KMS-11 (cell line): ENCODE measurements around the gene PMF1.

Experiments used
- H2AFZ ChIP-seq: fragments of 200-600 bp; sonication (generic); 2 replicates; pipeline ENCODE4 v1.6.1; 2016; ENCODE audit warnings: antibody characterized with exemption, mixed run types, low read depth
- H3K27ac ChIP-seq: fragments of 200-600 bp; sonication (generic); 2 replicates; pipeline ENCODE4 v1.6.1; 2016; ENCODE audit warnings: mild to moderate bottlenecking, mixed run types
- H3K27me3 ChIP-seq: fragments of 200-600 bp; sonication (generic); 2 replicates; pipeline ENCODE4 v1.6.1; 2017; ENCODE audit warnings: mild to moderate bottlenecking, low read depth, mixed run types, moderate library complexity; ENCODE audit not compliant: insufficient read depth
- H3K36me3 ChIP-seq: fragments of 200-600 bp; sonication (generic); 2 replicates; pipeline ENCODE4 v1.6.1; 2017; ENCODE audit warnings: mild to moderate bottlenecking, mixed run types; ENCODE audit not compliant: insufficient read depth
- H3K4me1 ChIP-seq: fragments of 200-600 bp; sonication (generic); 2 replicates; pipeline ENCODE4 v1.6.1; 2016; ENCODE audit warnings: mild to moderate bottlenecking, low read depth, mixed run types; ENCODE audit not compliant: poor library complexity, severe bottlenecking
- H3K4me2 ChIP-seq: fragments of 200-600 bp; sonication (generic); 2 replicates; pipeline ENCODE4 v1.7.0; 2016; ENCODE audit warnings: mild to moderate bottlenecking, mixed run types
- H3K4me3 ChIP-seq: fragments of 200-600 bp; sonication (generic); IDR thresholded peaks from 2 replicates; pipeline ENCODE4 v1.6.1; 2017; ENCODE audit warnings: low read depth, low read length, mixed read lengths; ENCODE audit not compliant: insufficient read depth
- H3K79me2 ChIP-seq: fragments of 200-600 bp; sonication (generic); 2 replicates; pipeline ENCODE4 v1.6.1; 2016; ENCODE audit warnings: low read depth, mixed run types; ENCODE audit not compliant: insufficient read depth
- H3K9ac ChIP-seq: fragments of 200-600 bp; sonication (generic); 2 replicates; pipeline ENCODE4 v1.6.1; 2016; ENCODE audit warnings: mild to moderate bottlenecking, mixed run types
- H4K20me1 ChIP-seq: fragments of 200-600 bp; sonication (generic); 2 replicates; pipeline ENCODE4 v1.6.1; 2016; ENCODE audit warnings: mild to moderate bottlenecking, mixed run types; ENCODE audit not compliant: insufficient read depth
- TF ChIP-seq, protein P1 (sequence below): fragments of 200-600 bp; sonication (generic); conservative IDR thresholded peaks from 2 replicates; pipeline ENCODE4 v1.6.1; 2017; ENCODE audit warnings: low read depth, mild to moderate bottlenecking, antibody characterized with exemption, low read length, moderate library complexity, mixed read lengths

PMF1 gene

GRCh38 chr1:156245451-156246232, 32.8 kb downstream of the PMF1 start:
- Histone ChIP-seq H3K4me3 (no peak overlapping the region), H4K20me1 (no peaks in the 10 kb centered on the region), H3K36me3 (no peaks in the 10 kb centered on the region; the same call in 1 of the 2 replicates), H3K79me2 (no peaks in the 10 kb centered on the region), H3K27me3 (no peaks in the 10 kb centered on the region), H3K4me2 (no peak overlapping the region), H3K9ac (no peak overlapping the region), H3K27ac (no peak overlapping the region), H3K4me1 (no peaks in the 10 kb centered on the region), H2AFZ (no peak overlapping the region)
- TF ChIP-seq, protein P1, sequence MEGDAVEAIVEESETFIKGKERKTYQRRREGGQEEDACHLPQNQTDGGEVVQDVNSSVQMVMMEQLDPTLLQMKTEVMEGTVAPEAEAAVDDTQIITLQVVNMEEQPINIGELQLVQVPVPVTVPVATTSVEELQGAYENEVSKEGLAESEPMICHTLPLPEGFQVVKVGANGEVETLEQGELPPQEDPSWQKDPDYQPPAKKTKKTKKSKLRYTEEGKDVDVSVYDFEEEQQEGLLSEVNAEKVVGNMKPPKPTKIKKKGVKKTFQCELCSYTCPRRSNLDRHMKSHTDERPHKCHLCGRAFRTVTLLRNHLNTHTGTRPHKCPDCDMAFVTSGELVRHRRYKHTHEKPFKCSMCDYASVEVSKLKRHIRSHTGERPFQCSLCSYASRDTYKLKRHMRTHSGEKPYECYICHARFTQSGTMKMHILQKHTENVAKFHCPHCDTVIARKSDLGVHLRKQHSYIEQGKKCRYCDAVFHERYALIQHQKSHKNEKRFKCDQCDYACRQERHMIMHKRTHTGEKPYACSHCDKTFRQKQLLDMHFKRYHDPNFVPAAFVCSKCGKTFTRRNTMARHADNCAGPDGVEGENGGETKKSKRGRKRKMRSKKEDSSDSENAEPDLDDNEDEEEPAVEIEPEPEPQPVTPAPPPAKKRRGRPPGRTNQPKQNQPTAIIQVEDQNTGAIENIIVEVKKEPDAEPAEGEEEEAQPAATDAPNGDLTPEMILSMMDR = no peak

DNA sequence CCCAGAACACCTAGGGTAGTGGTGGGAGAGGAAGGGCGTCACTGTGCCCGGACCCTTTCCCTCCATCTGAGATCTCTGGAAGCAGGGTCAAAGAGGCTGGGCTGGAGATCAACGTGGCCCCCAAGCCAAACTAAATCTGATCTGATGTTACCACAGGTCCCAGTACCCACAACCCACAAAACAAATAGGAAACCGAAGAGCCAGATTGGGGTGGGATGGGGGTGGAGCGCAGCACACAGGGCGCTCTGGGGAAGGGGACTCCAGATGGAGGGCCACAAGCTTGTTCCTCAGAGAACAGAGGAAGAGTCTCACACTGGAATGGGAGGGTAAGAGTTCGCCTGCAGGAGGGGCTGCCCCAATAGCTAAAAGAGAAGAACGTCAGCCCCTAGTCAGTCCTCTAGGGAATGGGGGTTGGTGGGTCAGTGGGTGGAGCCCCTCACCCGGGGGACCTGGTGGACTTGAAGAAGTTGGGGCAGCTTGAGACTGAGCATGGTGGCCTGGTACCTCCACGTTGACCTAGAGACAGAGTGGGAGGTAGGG, 33.5 kb downstream of the PMF1 start:
- no peaks in the 10 kb centered on the region for H4K20me1 ChIP-seq
- H3K27me3 ChIP-seq = no peaks in the 10 kb centered on the region
- no peaks in the 10 kb centered on the region for H3K4me1 ChIP-seq
- H3K4me2 ChIP-seq = no peak overlapping the region
- H3K36me3 ChIP-seq = peaks cover under 1% of the 10 kb centered on the region; the same call in 1 of the 2 replicates
- no peaks in the 10 kb centered on the region for H3K79me2 ChIP-seq
- no peak overlapping the region for H3K4me3 ChIP-seq
- H3K27ac ChIP-seq = no peak overlapping the region
- no peak overlapping the region for H2AFZ ChIP-seq
- H3K9ac ChIP-seq = no peak overlapping the region
- TF ChIP-seq, protein P1 = no peak

GRCh38 chr1:156246781-156247459, 34.1 kb downstream of the PMF1 start:
- Histone ChIP-seq H3K4me2 (no peak overlapping the region), H2AFZ (no peak overlapping the region), H3K79me2 (no peaks in the 10 kb centered on the region), H3K27ac (no peak overlapping the region), H3K9ac (no peak overlapping the region), H3K27me3 (no peaks in the 10 kb centered on the region), H4K20me1 (no peaks in the 10 kb centered on the region), H3K4me1 (peaks cover 3% of the 10 kb centered on the region), H3K36me3 (peaks cover 6% of the 10 kb centered on the region; the same call in 1 of the 2 replicates), H3K4me3 (no peak overlapping the region)
- TF ChIP-seq, protein P1 = no peak

DNA sequence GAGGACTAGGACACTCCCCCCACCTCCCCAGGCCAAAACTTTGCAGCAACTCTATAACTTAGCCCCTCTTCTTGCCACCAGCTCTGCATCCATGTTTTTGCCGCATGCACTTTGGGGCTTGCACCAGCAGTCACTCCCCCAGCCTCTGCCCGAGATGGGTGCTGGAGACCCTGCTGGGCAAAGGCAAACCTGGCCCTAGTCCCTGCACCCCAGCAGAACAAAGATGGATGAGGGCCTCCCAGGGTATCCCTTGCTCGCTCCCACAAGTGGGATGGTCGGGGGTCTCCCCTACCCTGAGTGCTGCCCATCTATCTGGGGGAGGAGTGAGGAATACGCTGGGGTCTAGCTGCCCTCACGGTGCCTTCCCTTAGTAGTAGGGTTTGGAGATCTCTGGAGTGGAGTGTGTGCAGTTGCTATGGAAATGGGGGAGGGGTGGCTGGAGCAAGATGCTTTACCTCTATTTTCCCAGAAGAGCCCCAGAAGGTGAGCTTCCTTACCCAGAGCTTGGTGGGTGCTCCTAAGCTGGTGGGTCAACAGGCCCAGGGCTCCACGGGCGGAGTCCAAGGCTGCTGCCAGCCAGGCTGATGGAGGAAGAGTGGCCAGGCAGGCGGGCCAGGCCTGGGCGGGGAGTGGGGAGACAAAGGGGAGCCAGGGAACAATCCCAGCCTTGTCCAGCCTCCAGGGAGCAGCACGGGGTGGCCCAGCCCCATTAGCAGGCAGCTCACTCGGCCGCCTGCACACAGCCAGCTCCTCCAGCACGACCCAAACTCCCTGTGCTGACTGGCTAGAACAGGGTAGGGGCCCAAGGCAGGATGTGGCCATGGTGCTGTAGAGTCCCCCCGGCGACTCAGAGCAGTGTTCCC, 34.9 kb downstream of the PMF1 start, which contains the start of gene PAQR6:
TSS of gene PAQR6 (minus strand) at position 597 of the 863 bp plus-strand sequence. CDS start 1,325 bp downstream, outside the sequence.
- Histone ChIP-seq H3K36me3 (peaks cover 14% of the 10 kb centered on the region; the same call in 1 of the 2 replicates), H3K79me2 (no peaks in the 10 kb centered on the region), H3K9ac (no peak within 1 kb of the TSS), H3K4me3 (no peak within 1 kb of the TSS), H4K20me1 (no peaks in the 10 kb centered on the region), H3K4me2 (no peak within 1 kb of the TSS), H3K27ac (no peak within 1 kb of the TSS), H3K27me3 (no peaks in the 10 kb centered on the region), H3K4me1 (peaks cover 11% of the 10 kb centered on the region), H2AFZ (no peak within 1 kb of the TSS)
- TF ChIP-seq, protein P1 = no peak
